Stimulated activated effector memory CD8-positive, alpha-beta T cell treated with anti-CD3 and anti-CD28 coated beads, Interleukin-12 subunit alpha, Interleukin-12 subunit beta, amount 100 ng/mL, for 72 hours (primary cell): ENCODE results near the gene FAM83F.
A peak's percentile ranks its signal among the peaks of the same experiment; 100 is the strongest.

Experiments
- ATAC-seq: fragments of 150-1000 bp; cut with Tn5 transposase; 2 replicates; pipeline ENCODE4 v1.10.0; 2021
- DNase-seq, 2 donors: peaks; one replicate each; pipeline ENCODE4 v3.0.0; 2021 to 2022; ENCODE audit warnings: low spot score in 2 of 2
- H3K27ac Mint-ChIP-seq: one replicate; pipeline ENCODE4 v1.8.0; 2022; ENCODE audit warnings: mild to moderate bottlenecking, mixed read lengths
- H3K36me3 Mint-ChIP-seq: one replicate; pipeline ENCODE4 v1.8.0; 2022; ENCODE audit warnings: mild to moderate bottlenecking, mixed read lengths
- H3K4me1 Mint-ChIP-seq: one replicate; pipeline ENCODE4 v1.8.0; 2022; ENCODE audit warnings: mixed read lengths
- H3K4me3 Mint-ChIP-seq: one replicate; pipeline ENCODE4 v1.8.0; 2022; ENCODE audit warnings: mild to moderate bottlenecking, mixed read lengths
- H3K9me3 Mint-ChIP-seq: one replicate; pipeline ENCODE4 v1.8.0; 2022; ENCODE audit warnings: mixed read lengths

Gene FAM83F

DNA sequence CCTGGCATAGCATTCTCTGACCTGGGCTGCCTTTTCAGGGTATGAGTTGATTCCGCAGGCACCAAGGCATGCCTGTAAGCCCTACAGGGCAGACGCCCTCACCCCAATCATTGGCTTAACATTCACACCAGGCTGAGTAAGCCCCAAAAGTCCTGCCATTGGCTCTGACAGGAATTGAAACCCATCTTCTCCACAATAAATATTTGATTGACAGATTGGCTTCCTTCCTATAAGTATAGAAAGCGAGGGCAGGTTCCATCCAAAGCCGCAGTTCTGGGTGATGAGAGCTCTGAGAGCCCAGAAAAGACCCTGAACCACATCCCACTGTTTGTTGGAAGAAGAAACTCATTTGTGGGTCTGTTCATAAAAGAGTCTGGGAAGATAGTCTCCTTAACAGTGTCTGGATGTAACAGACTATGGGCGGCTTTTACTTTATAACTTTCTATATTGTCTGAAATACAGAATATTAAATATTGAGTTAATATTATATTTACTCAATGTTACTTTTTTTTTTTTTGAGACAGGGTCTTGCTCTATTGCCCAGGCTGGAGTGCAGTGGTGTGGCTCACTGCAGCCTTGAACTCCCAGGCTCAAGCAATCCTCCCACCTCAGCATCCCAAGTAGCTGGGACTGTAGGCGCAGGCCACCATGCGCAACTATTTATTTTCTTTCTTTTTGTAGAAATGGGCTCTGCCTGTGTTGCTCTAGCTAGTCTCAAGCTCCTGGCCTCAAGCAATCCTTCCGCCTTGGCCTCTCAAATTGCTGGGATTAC is 46.8 kb downstream of the FAM83F start:
- no peak for ATAC-seq
- Mint-ChIP-seq H3K9me3 (no peaks in the 10 kb centered on the region), H3K36me3 (peaks cover 12% of the 10 kb centered on the region), H3K4me1 (peaks cover 9% of the 10 kb centered on the region), H3K4me3 (no peak overlapping the region), H3K27ac (no peak overlapping the region)
- no peak for DNase-seq

- Mint-ChIP-seq H3K27ac (no peak overlapping the region), H3K4me1 (peaks cover 15% of the 10 kb centered on the region), H3K4me3 (no peak overlapping the region), H3K9me3 (no peaks in the 10 kb centered on the region), H3K36me3 (peaks cover 12% of the 10 kb centered on the region)
- no peak for DNase-seq
- ATAC-seq, result no peak
These were observed 47.6 kb downstream of the FAM83F start for GRCh38 chr22:40042312-40042711.

DNA sequence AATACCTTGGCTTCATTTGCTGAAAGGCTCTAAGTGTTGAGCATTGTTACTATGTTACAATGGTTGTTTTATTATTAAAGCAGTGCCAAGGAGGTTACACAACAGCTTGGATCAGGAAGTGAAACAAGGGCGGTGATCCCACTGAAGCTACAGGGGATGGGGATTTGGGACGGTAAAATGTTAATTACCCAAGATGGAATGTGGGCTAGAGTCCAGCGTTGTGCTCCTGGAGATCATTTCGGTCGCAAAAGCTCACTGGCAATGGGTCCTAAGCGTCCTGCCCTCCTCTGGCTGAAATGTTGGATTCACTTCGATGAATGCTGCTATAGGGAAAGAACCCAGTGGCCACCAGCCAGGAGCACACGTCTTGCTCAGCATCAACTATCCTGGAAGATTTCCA is 48.3 kb downstream of the FAM83F start:
- peaks cover 21% of the 10 kb centered on the region for H3K4me1 Mint-ChIP-seq
- no peaks in the 10 kb centered on the region for H3K9me3 Mint-ChIP-seq
- no peak for ATAC-seq
- peak overlapping the region; percentile 77 for H3K4me3 Mint-ChIP-seq
- H3K27ac Mint-ChIP-seq, result peak overlapping the region; percentile 98
- H3K36me3 Mint-ChIP-seq, result peaks cover 12% of the 10 kb centered on the region
- no peak for DNase-seq

DNA sequence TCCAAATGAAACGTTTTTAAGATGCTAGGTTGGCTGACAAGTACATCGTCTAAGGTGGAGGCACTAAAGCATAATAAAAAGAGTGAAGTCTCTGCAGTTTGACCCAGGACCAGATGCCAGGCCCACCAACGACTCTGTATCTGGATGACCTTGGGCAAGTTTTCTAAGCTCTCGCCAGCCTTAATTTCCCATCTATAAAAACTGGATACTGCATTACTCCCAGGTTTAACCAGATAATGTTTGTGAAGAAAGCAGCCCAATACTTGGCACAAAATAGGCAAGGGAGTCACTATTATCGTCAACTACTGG is 49.0 kb downstream of the FAM83F start:
- Mint-ChIP-seq H3K4me1 (peaks cover 27% of the 10 kb centered on the region), H3K9me3 (no peaks in the 10 kb centered on the region)

GRCh38 chr22:40044102-40044869 is 49.5 kb downstream of the FAM83F start:
- H3K27ac Mint-ChIP-seq, result peak overlapping the region; percentile 98
- DNase-seq, result peak; percentile 98 to 100
- peak; percentile 91 for ATAC-seq
- peaks cover 33% of the 10 kb centered on the region for H3K4me1 Mint-ChIP-seq
- H3K36me3 Mint-ChIP-seq, result peaks cover 12% of the 10 kb centered on the region
- no peaks in the 10 kb centered on the region for H3K9me3 Mint-ChIP-seq
- H3K4me3 Mint-ChIP-seq, result peak overlapping the region; percentile 77

More for the DNA sequence above, 49.0 kb downstream of the FAM83F start:
- ATAC-seq (no peak), DNase-seq (no peak)
- Mint-ChIP-seq H3K4me3 (peak overlapping the region; percentile 77), H3K36me3 (peaks cover 12% of the 10 kb centered on the region), H3K27ac (peak overlapping the region; percentile 98)

DNA sequence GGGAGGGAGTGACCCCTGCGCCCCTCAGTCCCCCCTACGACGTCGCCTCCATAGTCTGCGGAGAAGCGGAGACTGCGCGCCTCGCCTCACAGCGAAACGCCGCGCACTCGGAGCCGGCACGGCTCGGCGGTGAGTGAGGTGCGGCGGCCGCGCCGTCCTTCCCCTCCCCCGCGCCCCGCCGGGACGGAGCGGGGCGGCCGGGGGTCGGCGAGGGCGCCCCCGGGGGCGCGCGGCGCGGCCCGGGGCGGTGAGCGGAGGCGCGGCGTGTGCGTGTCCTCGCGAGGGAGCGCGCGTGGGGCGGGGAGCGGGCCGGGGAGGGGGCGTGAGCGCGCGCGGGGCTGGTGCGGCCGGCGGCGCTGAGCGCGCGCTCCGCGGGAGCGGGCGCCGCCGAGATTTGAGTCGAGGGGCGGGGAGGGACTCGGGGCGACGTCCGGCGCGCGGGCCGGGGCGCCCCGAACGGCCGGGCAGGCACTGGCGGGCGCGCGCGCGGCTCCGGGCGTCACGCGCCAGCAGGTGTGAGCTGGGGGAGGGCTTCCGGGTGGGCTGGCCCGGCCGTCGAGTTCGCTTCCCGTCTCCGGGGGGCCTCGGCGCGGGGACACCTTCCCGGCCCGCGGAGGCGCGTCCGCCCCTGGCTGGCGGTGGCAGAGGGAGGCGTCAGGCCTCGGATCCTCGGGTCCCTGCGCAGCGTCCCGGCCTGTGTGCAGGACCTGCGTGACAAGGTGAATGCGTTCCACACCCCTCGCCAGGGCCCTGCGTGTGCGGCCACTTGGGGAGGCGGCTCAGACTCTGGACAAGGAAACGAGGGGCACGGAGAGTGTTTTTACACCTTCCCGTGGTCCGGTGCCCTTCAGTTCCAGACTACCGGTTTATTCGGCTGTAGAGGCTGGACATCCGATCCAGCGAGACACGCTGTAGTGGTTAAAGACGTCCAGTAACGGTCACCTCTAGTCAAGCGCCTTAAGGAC is 50.4 kb downstream of the FAM83F start:
- DNase-seq (peak; percentile 63 to 87), ATAC-seq (peak; percentile 35)
- peak overlapping the region; percentile 98 for H3K27ac Mint-ChIP-seq
- H3K4me3 Mint-ChIP-seq, result peak overlapping the region; percentile 77
- peaks cover 12% of the 10 kb centered on the region for H3K36me3 Mint-ChIP-seq
- peaks cover 39% of the 10 kb centered on the region for H3K4me1 Mint-ChIP-seq
- H3K9me3 Mint-ChIP-seq, result no peaks in the 10 kb centered on the region

DNA sequence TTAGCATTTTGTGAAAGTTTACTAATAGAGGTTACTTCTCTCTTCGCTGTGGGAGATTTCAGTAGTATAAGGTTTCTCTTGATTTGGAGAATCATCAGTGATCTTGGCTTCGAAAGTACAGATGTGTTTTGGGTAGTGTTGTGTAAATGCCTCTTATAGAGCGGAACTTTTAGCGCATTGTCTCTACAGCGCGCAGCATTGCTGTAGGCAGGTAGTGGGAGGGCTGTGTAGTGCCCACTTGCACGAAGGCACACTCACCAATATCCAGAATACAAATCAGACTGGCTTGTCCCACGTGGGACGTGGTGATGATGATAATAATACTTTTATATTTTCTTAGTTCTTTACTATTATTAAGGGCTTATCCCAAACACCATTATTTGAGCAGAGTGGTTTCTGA is 51.4 kb downstream of the FAM83F start:
- H3K27ac Mint-ChIP-seq, result peak overlapping the region; percentile 83
- DNase-seq (no peak), ATAC-seq (no peak)
- no peaks in the 10 kb centered on the region for H3K9me3 Mint-ChIP-seq
- peaks cover 48% of the 10 kb centered on the region for H3K4me1 Mint-ChIP-seq
- H3K36me3 Mint-ChIP-seq, result peaks cover 12% of the 10 kb centered on the region
- H3K4me3 Mint-ChIP-seq, result peak overlapping the region; percentile 77

GRCh38 chr22:40050258-40050657 is 55.5 kb downstream of the FAM83F start:
- Mint-ChIP-seq H3K4me1 (peaks cover 70% of the 10 kb centered on the region), H3K27ac (peak overlapping the region; percentile 66), H3K9me3 (no peaks in the 10 kb centered on the region), H3K4me3 (no peak overlapping the region), H3K36me3 (peaks cover 5% of the 10 kb centered on the region)
- ATAC-seq (no peak), DNase-seq (no peak)

DNA sequence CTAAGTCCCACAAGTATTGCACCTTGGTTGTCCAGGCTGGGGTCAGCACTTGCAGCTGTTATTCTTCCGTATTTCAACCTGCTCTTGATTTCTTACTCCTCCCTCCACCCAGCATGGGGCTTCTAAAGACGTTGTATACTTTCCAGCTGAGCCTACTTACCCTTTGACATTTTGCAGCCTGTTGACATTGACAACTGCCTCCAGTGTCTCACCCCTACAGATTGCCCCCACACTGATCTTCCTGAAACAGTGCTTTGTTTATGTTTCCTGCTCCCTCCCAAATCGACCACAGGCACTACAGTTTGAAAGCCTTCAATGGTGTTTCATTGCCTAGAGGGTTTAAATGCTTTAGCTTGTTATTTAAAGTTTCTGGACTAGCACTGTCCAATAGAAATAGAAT is 56.6 kb downstream of the FAM83F start:
- Mint-ChIP-seq H3K9me3 (no peaks in the 10 kb centered on the region), H3K27ac (peak overlapping the region; percentile 32), H3K4me3 (peak overlapping the region; percentile 23), H3K4me1 (peaks cover 72% of the 10 kb centered on the region), H3K36me3 (peaks cover 6% of the 10 kb centered on the region)
- ATAC-seq (no peak), DNase-seq (peak in 1 of 2 donors; percentile 49)

- Mint-ChIP-seq H3K27ac (no peak overlapping the region), H3K36me3 (peaks cover 6% of the 10 kb centered on the region), H3K4me3 (no peak overlapping the region), H3K9me3 (no peaks in the 10 kb centered on the region), H3K4me1 (peaks cover 67% of the 10 kb centered on the region)
- ATAC-seq (no peak), DNase-seq (no peak)
These were observed 58.7 kb downstream of the FAM83F start for GRCh38 chr22:40053460-40053859.

DNA sequence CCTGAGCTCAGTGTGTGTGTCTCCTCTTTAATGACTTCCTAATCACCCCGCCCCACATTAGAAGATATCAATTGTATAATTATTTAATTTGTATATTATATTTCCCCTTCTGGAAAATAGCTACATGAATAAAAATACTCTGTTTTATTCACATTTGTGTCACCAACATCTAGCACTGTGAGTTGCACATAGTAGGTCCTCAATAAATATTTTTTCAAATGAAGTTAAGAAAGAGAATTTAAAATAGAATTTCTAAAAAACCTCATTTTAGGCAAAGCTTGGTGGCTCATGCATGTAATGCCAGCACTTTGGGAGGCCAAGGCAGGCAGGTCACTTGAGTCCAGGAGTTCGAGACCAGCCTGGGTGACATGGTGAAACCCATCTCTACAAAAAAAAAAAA is 59.7 kb downstream of the FAM83F start:
- H3K4me1 Mint-ChIP-seq, result peaks cover 66% of the 10 kb centered on the region
- DNase-seq (no peak), ATAC-seq (no peak)
- H3K9me3 Mint-ChIP-seq, result no peaks in the 10 kb centered on the region
- H3K4me3 Mint-ChIP-seq, result peak overlapping the region; percentile 66
- H3K27ac Mint-ChIP-seq, result peak overlapping the region; percentile 85
- peaks cover 6% of the 10 kb centered on the region for H3K36me3 Mint-ChIP-seq

DNA sequence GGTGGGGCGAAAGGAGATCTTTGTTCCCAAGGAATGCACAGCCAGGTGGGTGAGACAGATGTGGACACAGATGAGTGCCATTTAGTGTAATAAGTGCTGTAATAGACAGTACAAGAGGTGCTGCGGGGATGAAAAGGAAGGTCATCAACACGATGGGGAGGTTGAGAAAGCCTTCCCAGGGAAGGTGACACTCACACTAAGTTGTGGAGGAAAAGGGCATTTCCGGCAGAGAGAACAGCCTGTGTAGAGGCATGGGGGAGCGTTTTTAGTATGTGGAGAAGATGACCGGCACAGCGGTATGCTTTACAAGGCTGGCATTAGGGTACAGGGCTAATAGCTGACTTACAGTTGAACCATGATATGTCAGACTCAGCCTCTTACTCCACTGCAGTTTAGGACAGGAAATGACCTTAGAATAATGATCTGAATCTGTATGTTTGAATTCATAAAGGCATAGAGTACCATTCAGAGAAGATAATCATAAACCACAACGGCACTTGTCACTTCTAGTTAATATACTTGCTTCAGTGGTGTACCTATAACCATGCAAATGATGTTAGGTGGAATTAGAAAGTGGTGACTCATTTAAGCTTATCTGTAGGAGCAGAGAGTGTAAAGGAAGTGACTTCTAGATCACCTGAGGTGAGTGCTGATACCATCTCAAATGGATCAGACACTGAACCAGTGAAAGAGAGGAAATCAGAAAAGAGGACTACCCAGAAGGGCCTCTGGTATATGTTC is 60.6 kb downstream of the FAM83F start:
- no peaks in the 10 kb centered on the region for H3K9me3 Mint-ChIP-seq
- H3K27ac Mint-ChIP-seq, result peak overlapping the region; percentile 85
- peaks cover 6% of the 10 kb centered on the region for H3K36me3 Mint-ChIP-seq
- H3K4me3 Mint-ChIP-seq, result peak overlapping the region; percentile 66
- ATAC-seq, result peak; percentile 95
- peaks cover 60% of the 10 kb centered on the region for H3K4me1 Mint-ChIP-seq
- no peak for DNase-seq

DNA sequence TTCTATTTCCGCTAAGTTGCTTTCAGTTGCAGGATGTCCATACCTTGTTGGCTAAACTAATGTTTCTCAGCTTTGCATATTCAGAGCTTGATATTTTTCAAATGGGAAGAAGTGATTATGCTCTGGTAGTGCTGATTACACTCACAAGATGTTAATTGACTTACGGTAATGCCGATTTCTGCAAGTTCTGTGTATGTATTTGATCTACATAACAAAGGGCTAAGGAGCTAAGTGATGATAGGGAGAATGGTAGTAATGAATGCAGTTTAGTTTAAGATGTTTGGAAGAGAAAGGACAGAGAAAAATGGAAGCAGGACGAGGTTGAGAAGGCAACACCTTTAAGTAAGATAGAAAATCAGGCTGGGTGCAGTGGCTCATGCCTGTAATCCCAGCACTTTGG is 61.4 kb downstream of the FAM83F start:
- no peak for ATAC-seq

DNA sequence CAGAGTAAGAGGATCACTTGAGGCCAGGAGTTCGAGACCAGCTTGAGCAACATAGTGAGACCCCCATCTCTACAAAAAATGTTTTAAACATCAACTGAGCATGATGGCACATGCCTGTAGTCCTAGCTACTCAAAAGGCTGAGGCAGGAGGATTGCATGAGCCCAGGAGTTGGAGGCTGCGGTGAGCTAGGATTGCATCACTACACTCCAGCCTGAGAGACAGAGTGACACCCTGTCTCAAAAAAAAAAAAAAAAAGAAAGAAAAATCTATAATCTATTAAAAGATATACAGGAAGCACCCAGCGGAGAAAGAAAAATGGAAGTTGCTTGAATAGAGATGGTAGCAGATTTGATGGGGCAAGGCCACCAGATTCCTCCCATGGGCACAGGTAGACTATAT is 61.8 kb downstream of the FAM83F start:
- peaks cover 48% of the 10 kb centered on the region for H3K4me1 Mint-ChIP-seq
- no peak for DNase-seq
- no peak for ATAC-seq
- no peak overlapping the region for H3K4me3 Mint-ChIP-seq
- no peaks in the 10 kb centered on the region for H3K9me3 Mint-ChIP-seq
- peaks cover 6% of the 10 kb centered on the region for H3K36me3 Mint-ChIP-seq
- H3K27ac Mint-ChIP-seq, result peak overlapping the region; percentile 85

More for the DNA sequence above, 61.4 kb downstream of the FAM83F start:
- H3K27ac Mint-ChIP-seq, result peak overlapping the region; percentile 85
- H3K4me1 Mint-ChIP-seq, result peaks cover 52% of the 10 kb centered on the region
- no peaks in the 10 kb centered on the region for H3K9me3 Mint-ChIP-seq
- H3K4me3 Mint-ChIP-seq, result peak overlapping the region; percentile 66
- H3K36me3 Mint-ChIP-seq, result peaks cover 6% of the 10 kb centered on the region
- no peak for DNase-seq
